Measurements from ENCODE around the gene PIM1.
"Not testable (repeated sequence)": the region's sequence is repeated elsewhere in the genome, so short reads cannot be mapped to it uniquely, and the experiment has no call there.

PIM1 gene

DNA sequence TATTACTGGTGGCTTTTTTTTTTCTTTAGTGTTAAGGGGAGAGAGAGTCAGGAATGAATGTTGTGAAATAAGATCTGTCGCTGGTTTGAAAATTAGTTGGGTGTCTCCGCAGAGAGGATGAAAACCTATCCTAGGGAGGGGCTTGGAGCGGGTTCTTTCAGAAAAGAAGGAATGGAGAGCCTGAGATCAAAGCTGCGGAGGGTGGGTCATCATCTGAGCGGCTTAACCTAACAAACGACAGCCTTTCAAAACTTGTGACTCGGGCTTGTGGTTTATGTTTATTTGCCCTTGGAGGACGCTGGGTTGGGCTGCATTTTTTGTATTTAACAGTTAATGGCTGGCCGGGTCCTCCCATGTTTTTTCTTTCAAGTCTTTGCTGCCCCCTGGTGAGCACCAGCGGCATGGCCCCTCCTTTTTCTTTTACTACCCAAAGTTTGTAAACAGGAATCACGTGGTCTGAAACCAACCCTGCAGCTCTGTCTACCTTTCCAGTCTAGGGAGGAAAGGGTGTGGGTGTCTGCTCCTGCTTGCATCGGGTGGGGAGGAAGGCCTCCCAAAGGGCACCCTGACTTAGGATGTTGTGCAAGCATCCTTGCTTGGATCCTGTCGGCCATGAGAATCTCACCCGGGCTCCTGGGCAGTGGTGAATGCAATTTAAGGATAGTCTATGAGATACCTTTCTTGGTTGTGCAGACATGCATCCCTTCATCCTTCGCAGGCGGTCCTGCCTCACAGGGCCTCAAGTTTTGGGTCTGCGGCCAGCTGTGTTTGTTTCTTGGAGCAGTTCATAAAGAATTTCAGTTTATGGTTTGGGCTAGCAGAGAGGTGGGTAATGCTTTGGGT, 2.2 kb downstream of the PIM1 start:
- DNase-seq, result peak; percentile 83

DNA sequence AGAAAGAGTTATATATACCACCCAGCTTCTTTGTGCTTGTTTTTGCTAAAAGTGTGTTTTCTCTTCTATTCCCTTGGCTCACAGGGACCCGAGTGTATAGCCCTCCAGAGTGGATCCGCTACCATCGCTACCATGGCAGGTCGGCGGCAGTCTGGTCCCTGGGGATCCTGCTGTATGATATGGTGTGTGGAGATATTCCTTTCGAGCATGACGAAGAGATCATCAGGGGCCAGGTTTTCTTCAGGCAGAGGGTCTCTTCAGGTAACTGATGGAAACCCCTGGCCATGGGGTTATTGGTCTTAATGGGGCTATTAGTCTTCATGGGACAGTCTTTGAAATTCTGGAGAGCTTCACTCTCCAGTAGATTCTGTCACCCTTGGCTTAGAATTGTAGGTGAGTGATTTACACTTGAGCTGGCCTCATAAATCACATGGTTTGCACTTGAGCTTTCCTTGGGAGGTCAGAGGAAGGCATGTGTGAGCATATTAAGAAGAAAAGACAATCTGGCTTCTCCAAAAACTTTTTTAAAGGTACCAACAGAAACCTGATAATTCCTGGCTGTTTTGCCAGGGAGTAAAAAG, 3.0 kb downstream of the PIM1 start:
- DNase-seq, result no peak

DNA sequence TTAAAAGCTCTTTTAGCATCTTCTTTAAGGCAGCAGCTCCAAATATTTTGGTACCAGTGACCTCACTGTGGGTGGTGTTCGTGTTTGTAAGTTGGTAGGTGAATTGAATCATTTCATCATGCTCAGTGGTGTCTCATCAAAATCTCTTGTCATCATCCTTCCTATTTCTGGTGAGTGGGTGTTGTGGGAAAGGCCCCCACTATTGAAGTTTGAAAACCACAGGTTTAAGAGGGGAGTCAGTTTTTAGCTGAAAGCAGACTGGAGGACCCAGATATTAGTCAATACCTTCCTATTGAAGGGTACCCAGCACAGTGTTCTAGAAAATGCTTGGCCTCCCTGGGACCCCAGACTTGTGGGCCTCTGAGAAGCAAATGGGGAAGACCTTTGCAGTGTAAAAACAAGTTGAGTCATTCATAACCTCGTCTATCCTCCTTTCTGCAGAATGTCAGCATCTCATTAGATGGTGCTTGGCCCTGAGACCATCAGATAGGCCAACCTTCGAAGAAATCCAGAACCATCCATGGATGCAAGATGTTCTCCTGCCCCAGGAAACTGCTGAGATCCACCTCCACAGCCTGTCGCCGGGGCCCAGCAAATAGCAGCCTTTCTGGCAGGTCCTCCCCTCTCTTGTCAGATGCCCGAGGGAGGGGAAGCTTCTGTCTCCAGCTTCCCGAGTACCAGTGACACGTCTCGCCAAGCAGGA, 3.7 kb downstream of the PIM1 start:
- peak; percentile 62 for DNase-seq

DNA sequence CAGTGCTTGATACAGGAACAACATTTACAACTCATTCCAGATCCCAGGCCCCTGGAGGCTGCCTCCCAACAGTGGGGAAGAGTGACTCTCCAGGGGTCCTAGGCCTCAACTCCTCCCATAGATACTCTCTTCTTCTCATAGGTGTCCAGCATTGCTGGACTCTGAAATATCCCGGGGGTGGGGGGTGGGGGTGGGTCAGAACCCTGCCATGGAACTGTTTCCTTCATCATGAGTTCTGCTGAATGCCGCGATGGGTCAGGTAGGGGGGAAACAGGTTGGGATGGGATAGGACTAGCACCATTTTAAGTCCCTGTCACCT, 4.2 kb downstream of the PIM1 start:
- no peak for DNase-seq

DNA sequence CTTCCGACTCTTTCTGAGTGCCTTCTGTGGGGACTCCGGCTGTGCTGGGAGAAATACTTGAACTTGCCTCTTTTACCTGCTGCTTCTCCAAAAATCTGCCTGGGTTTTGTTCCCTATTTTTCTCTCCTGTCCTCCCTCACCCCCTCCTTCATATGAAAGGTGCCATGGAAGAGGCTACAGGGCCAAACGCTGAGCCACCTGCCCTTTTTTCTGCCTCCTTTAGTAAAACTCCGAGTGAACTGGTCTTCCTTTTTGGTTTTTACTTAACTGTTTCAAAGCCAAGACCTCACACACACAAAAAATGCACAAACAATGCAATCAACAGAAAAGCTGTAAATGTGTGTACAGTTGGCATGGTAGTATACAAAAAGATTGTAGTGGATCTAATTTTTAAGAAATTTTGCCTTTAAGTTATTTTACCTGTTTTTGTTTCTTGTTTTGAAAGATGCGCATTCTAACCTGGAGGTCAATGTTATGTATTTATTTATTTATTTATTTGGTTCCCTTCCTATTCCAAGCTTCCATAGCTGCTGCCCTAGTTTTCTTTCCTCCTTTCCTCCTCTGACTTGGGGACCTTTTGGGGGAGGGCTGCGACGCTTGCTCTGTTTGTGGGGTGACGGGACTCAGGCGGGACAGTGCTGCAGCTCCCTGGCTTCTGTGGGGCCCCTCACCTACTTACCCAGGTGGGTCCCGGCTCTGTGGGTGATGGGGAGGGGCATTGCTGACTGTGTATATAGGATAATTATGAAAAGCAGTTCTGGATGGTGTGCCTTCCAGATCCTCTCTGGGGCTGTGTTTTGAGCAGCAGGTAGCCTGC, 4.8 kb downstream of the PIM1 start:
- DNase-seq, result no peak

DNA sequence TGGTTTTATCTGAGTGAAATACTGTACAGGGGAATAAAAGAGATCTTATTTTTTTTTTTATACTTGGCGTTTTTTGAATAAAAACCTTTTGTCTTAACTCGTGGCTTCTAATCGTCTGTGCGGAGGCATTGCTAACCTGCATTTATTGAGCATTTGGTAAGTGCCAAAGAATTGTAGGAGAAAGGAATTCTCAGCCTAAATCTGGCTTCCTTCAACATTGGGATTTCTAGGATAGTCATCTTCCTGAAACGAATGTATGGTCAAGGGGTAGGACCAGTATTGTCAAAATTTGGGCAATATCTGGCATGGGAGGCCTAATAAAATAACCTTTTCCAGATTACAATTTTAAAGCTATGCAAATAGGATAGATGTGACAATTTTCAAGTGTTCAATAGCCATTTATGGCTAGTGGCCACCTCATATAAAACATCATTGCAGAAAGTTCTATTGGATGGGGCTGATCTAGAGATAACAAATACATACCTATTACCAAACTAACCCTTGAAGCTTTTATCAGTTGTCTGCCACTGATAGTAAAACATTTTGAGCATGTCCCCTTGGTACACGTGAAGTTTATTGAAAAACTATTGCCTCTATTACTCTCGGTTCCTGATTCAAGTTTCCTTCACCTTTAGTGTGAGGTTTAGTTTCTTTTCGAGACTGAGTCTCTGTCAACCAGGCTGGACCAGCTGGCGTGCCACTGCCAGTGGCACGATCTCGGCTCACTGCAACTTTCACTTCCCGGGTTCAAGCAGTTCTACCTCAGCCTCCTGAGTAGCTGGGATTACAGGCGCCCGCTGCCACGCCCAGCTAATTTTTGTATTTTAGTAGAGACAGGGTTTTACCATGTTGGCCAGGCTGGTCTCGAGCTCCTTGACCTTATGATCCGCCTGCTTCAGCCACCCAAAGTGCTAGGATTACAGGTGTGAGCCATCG, 5.6 kb downstream of the PIM1 start:
- DNase-seq, result no peak

DNA sequence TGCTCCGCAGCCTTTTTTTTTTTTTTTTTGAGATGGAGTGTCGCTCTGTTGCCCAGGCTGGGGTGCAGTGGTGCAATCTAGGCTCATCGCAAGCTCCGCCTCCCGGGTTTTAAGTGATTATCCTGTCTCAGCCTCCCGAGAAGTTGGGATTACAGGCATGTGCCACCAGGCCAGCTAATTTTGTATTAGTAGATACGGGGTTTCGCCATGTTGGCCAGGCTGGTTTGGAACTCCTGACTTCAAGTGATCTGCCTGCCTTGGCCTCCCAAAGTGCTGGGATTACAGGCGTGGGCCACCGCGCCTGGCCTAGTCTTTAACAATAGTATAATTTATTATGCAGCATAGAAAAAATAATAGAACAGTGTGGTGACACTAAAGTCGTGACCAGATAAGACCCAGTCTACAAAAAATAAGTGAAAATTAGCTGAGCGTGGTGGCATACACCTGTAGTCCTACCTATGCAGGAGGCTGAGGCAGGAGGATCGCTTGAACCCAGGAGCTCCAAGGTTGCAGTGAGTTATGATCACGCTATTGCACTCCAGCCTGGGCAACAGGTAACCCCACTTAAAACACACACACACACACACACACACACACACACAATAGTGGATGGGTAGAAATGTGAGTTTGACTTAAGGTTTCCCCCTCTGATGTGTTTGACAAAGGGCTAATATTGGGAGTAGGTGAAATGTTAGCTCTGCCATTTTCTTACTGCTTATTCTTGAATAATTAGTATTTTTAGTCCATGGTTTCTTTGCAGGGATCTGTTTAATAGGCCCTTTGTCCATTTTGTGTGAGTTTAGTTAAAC, 6.5 kb downstream of the PIM1 start:
- no peak for DNase-seq

DNA sequence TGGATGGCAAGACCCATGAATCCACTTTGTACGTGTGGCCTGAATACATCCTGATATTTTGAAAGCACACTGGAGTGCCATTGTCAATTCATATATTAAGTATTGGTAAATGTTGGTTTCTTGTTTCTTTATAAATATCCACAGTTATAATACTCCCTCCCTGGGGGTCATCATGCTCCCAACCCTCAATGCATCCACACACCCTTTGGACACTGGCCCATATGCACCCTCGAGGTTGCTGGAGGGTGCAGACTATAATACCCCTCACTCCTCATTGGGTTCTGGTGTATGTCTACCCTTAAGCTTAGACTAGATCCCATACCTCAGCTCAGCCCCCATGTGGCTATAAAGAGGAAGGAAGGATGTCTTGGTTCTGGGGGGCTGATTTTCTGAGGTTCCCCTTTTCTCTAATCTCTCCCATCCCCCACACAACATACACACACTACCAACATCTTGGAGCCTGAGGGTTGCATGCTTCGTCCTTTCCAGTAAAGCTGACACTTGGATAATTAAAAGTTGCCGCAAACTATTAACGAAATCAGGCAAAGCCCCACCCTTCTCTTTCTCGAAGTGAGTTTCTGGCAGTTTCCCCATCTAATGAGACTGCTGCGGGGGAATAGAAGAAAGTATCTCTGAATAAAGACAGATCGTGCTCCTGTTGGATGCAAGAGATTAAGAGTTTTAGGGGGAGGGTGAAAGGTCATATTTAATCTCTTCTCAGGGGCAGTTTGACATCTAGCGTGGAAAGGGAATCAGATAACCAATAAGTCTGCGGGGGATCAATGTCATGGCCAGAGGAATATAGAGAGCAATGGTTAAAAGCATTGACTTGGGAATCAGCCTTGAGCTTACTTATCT, 7.4 kb downstream of the PIM1 start:
- DNase-seq, result no peak

DNA sequence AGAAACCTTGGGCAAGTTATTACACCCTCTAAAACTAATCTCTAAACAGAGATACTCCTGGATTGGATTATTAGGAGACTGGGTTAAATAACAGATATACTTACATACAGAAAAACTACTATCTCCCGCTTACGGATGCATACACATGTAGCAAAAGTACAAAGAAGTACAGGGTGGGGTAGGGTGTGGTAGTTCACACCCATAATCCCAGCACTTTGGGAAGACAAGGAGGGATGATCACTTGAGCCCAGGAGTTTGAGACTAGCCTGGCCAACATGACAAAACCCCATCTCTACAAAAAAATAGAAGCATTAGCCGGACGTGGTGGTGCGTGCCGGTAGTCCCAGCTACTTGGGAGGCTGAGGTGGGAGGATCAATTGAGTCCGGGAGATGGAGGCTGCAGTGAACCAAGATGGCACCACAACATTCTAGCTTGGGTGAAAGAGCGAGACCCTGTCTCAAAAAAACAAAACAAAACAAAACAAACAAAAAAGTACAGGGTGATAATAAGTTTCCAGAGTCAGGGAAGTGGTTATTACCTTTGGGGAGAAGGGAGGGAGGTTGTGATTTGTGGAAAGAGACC, 8.1 kb downstream of the PIM1 start:
- DNase-seq, result no peak

DNA sequence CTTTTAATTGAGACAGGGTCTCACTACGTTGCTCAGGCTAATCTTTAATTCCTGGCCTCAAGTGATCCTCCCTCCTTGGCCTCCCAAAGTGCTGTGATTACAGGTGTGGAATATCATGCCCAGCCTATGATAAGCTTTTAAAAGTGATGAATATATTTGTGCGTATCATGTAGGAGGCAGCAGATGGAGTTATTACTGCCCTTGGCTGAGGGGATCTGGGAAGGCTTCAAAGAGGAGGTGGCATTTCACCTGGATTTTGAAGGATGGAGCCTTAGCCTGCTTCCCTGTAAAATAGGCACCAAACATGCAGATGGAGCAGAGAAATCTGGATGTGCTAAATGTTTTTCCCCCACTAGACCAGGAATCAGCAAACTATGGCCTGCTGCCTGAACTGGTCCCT, 10.1 kb downstream of the PIM1 start:
- no peak for DNase-seq

DNA sequence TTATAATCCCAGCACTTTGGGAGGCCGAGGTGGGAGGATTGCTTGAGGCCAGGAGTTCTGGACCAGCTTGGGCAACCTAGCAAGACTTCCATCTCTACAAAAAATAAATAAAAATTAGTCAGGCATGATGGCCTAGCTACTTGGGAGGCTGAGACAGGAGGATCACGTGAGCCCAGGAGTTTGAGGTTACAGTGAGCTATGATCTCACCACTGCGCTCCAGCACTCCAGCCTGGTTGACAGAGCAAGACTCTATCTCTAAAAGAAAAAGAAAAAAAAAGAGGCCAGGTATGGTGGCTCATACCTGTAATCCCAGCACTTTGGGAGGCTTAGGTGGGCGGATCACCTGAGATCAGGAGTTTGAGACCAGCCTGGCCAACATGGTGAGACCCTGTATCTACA, 10.7 kb downstream of the PIM1 start:
- DNase-seq, result not testable (repeated sequence)

DNA sequence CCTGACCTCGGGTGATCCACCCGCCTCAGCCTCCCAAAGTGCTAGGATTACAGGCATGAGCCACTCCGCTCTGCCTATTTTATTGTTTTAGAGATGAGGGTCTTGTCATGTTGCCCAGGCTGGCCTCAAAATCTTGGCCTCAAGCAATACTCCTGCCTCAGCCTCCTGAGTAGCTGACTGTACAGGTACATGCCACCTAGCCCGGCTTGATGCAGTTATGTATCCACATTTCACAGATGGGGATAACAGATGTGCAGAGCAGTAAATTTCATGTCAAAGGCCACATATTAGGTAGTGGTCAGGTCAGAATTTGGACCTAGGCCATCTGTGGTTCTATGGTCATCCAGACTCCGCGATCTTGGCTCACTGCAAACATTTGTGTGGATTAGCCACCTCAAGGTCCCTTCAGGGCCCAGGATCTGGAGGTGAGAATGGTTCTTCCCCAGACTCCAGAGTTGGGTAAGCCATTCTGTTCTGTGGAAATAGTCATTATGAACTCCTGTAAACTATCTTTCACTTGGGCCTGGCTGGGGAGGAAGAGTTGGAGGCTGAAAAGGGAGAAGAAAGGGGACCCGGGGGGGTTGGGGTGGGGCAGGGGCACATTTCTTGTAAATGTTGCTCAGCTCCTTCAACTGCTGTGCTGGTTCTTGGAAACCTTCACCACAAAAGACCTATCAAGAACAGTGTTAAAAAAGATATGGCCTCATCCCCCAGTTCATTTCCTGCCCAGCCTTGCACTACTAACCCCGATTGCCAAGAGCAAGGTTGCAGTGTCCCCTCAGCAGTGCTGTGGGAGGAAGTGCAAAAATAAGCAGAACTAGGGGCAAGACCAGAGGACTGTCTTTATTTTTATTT, 13.0 kb downstream of the PIM1 start:
- DNase-seq, result peak; percentile 36

DNA sequence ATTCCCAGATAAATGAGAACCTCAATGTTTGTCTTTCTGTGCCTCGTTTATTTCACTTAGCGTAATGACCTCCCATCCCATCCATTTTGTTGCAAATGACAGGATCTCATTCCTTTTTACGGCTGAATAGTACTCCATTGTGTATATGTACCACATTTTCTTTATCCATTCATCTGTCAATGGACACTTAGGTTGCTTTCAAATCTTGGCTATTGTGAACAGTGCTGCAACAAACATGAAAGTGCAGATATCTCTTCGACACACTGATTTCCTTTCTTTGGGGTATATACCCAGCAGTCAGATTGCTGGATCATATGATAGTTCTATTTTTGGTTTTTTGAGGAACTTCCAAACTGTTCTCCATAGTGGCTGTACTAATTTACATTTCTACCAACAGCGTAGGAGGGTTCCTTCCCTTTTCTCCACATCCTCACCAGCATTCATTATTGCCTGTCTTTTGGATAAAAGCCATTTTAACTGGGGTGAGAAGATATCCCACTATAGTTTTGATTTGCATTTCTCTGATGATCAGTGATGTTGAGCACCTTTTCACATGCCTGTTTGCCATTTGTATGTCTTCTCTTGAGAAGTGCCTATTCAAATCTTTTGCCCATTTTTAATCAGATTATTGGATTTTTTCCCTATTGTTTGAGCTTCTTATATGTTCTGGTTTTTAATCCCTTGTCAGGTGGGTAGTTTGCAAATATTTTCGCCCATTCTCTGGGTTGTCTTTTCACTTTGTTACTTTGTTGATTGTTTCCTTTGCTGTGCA, 16.2 kb downstream of the PIM1 start:
- DNase-seq, result not testable (repeated sequence)

DNA sequence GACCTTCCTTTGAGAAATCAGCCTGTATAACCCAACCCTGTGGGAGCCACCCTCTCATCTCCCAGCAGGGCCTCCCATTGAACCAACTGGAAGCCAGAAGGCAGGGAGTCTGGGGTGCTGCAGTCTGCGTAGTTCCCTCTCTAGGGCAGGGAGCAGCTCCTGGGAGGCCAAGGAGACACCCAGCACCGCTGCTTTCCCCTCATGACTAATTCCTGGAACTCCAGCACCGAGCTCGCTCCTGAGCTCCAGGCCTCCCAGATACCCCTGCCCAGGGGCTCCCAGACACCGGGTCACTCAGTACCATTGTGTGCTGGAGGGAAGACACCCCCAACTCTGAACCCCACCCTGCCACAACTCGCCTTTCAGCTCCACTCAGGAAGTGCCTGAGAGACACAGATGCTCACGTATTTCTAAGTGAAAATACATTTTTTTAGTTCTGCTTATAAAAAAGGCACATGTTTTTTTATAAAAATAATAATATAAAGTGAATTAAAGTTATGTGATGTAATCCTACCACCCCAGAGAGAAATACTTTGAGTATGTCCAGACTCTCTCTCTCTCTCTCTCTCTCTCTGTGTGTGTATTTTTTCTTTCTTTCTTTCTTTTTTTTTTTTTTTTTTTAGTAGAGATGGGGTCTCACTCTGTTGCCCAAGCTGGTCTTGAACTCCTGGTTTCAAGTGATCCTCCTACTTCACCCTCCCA, 17.5 kb downstream of the PIM1 start:
- no peak for DNase-seq

DNA sequence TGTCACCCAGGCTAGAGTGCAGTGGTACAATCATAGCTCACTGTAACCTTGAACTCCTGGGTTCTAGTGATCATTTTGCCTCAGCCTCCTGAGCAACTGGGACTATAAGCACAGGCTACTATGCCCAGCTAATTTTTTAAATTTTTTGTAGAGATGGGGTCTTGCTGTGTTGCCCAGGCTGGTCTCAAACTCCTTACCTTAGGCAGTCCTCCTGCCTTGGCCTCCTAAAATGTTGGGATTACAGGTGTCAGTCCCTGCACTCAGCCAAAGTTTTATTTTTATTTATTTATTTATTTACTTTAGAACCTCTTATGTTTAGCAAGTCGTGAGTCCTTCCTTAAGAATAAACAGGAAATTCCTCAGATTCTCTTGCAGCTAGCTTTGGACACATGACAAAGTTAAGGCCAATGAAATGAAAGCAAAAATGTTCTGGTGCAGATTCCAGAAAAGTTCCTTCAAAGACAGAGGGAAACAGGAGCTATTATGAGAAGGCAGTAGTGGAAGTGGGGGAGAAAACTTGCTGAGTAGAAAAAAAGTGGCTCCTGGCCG, 19.1 kb downstream of the PIM1 start:
- no peak for DNase-seq

DNA sequence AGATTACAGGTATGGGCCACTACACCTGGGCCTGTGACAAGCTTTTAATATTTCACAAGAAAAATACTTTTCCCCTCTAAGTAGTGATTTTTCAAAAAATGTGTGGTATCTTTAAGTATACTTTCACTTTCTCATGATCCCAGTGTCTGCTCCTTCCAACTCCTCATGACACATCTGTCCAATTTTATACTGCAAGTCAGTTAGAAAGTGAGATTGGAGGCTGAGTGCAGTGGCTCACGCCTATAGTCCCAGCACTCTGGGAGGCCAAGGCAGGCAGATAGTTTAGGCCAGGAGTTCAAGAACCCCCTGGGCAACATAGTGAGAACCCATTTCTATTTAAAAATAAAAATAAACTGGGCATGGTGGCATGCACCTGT, 20.2 kb downstream of the PIM1 start:
- DNase-seq, result no peak

DNA sequence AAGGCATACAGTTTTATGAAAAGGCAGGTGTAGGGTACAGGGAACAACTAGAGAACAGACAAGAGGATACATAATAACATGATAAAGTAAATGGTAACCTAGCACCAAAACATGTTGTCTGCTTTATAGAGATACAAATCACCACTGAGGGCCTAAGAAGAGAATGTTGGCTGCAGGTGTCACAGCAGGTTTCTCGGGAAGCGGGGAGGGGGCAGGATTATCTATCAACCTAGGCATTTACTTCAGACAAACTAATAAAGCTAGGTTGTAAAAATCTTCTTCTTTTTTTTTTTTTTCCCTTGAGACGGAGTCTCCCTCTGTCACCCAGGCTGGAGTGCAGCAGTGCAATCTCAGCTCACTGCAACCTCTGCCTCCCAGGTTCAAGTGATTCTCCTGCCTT, 22.7 kb downstream of the PIM1 start:
- no peak for DNase-seq

All from activated naive CD4-positive, alpha-beta T cell treated with anti-CD3 and anti-CD28 coated beads, Interleukin-2, amount 50 U/mL, for 16 hours (primary cell).